Stimulated activated naive B cell treated with anti-CD40 and anti-IgM and Interleukin-4, amounts not matched to agents 10 μg/mL and 1 μg/mL and 100 μg/mL, for 72 hours (primary cell): Measurements from ENCODE around the gene AS3MT.
A peak's percentile ranks its signal among the peaks of the same experiment; 100 is the strongest.
"Not testable (repeated sequence)": the region's sequence is repeated elsewhere in the genome, so short reads cannot be mapped to it uniquely, and the experiment has no call there.

Experiments
- ATAC-seq, 2 donors: fragments of 150-1000 bp; cut with Tn5 transposase; replicated peaks; 2 replicates each; pipeline ENCODE4 v1.10.0; 2021; ENCODE audit warnings: moderate library complexity in 1 of 2
- DNase-seq: peaks from one replicate; pipeline ENCODE4 v3.0.0; 2021
- H3K27ac Mint-ChIP-seq: one replicate; pipeline ENCODE4 v1.8.0; 2022; ENCODE audit warnings: mild to moderate bottlenecking, mixed read lengths
- H3K27me3 Mint-ChIP-seq, 2 donors: one replicate each; pipeline ENCODE4 v1.8.0; 2022; ENCODE audit warnings: mixed read lengths in 2 of 2
- H3K36me3 Mint-ChIP-seq, 2 donors: one replicate each; pipeline ENCODE4 v1.8.0; 2022; ENCODE audit warnings: mixed read lengths in 2 of 2, mild to moderate bottlenecking in 1 of 2
- H3K4me1 Mint-ChIP-seq, 2 donors: one replicate each; pipeline ENCODE4 v1.8.0; 2022; ENCODE audit warnings: mixed read lengths in 2 of 2, mild to moderate bottlenecking in 1 of 2
- H3K4me3 Mint-ChIP-seq, 2 donors: one replicate each; pipeline ENCODE4 v1.8.0; 2022; ENCODE audit warnings: mild to moderate bottlenecking in 2 of 2, mixed read lengths in 2 of 2, moderate library complexity in 1 of 2
- H3K9me3 Mint-ChIP-seq, 2 donors: one replicate each; pipeline ENCODE4 v1.8.0; 2022; ENCODE audit warnings: mixed read lengths in 2 of 2, mild to moderate bottlenecking in 1 of 2

The AS3MT gene, protein sequence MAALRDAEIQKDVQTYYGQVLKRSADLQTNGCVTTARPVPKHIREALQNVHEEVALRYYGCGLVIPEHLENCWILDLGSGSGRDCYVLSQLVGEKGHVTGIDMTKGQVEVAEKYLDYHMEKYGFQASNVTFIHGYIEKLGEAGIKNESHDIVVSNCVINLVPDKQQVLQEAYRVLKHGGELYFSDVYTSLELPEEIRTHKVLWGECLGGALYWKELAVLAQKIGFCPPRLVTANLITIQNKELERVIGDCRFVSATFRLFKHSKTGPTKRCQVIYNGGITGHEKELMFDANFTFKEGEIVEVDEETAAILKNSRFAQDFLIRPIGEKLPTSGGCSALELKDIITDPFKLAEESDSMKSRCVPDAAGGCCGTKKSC

DNA sequence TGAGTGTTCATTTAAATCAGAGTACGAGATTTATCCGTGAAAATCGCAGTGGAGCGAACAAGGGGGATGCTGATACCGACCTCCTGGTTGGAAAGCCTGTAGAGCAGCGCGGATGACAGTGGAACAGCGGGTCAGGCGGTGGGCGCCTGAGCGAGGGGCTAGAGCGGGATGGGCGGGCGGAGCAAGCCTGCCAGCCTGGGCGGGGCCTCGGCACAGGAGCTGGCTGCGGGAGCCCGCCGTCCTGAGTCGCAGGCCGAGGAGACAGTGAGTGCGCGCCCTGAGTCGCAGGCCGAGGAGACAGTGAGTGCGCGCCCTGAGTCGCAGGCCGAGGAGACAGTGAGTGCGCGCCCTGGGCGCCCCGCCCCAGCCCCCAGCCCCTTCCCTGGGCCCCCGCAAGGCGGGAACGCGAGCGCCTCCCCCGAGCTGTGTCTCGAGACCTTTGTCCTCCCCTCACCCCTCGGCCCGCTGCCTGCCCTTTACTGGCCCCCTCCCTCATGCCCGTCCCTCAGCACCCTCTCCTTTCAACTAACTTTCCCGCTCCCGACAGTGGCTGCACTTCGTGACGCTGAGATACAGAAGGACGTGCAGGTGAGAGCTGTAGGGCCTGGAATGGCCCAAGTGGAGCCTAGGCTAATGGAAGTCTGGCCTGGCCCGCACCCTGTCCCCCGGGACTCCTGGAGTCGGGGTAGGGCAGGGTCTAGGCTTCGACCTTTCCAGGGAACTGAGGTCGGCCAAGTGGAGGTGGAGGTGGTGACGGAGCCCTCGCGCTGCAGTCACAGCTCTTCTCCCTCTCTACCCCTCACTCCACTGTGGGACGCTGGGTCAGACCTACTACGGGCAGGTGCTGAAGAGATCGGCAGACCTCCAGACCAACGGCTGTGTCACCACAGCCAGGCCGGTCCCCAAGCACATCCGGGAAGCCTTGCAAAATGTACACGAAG is at the start of gene AS3MT:
Gene AS3MT (plus strand): TSS at position 213 of the 941 bp plus-strand sequence. CDS start 123 bp downstream, at position 336.
- ATAC-seq = peak; percentile 80 to 81
- no peak within 1 kb of the TSS for H3K27ac Mint-ChIP-seq
- H3K27me3 Mint-ChIP-seq = peaks cover 21 to 33% of the 10 kb centered on the region in 2 donors
- peaks cover 8 to 11% of the 10 kb centered on the region in 2 donors for H3K4me1 Mint-ChIP-seq
- H3K9me3 Mint-ChIP-seq = no peaks in the 10 kb centered on the region
- peak within 1 kb of the TSS; percentile 79 to 85 for H3K4me3 Mint-ChIP-seq
- no peak for DNase-seq
- H3K36me3 Mint-ChIP-seq = peaks cover 2 to 3% of the 10 kb centered on the region in 2 donors

DNA sequence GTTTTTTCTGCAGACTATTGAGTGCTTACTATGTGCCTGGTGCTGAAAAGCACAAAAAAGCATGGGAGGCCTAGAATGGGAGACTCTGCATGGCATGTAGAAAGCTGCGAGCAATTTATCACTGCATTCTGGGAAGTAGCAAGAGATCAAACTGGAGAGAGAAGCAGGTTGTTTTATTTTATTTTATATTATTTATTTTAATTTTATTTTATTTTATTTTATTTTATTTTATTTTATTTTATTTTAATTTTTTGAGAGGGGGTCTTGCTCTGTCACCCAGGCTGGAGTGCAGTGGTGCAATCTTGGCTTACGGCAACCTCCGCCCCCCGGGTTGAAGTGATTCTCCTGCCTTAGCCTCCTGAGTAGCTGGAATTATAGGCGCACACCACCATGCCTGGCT is 49.3 kb upstream of the AS3MT start:
- peaks cover 7 to 25% of the 10 kb centered on the region in 2 donors for H3K4me1 Mint-ChIP-seq
- H3K27ac Mint-ChIP-seq, H3K4me3 Mint-ChIP-seq, H3K9me3 Mint-ChIP-seq, ATAC-seq, DNase-seq, H3K27me3 Mint-ChIP-seq: not testable (repeated sequence)
- peaks cover 7 to 14% of the 10 kb centered on the region in 2 donors for H3K36me3 Mint-ChIP-seq

DNA sequence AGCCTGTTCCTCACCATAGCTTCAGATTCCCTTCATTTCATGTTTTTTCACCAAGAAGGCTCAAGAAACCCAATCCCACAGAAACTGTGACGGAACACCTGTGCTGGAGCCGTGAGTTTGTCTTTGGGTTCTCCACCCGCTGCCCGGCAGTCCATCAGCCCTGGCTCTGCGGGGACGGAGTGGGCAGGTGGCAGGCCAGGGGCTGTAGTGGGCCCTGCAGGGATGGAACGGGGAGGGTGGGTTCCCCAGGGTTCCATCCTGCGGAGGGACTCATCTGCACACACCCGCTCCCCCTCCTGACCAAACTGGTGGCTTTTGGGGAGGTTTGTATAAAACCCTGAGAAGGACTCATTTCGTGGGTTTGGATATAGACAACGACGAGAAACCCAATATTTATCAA is 47.0 kb upstream of the AS3MT start:
- H3K36me3 Mint-ChIP-seq = no peaks in the 10 kb centered on the region
- DNase-seq = no peak
- H3K27ac Mint-ChIP-seq = no peak overlapping the region
- peaks cover 7 to 12% of the 10 kb centered on the region in 2 donors for H3K4me1 Mint-ChIP-seq
- ATAC-seq = no peak
- H3K9me3 Mint-ChIP-seq = no peaks in the 10 kb centered on the region
- H3K27me3 Mint-ChIP-seq = no peaks in the 10 kb centered on the region
- no peak overlapping the region for H3K4me3 Mint-ChIP-seq

DNA sequence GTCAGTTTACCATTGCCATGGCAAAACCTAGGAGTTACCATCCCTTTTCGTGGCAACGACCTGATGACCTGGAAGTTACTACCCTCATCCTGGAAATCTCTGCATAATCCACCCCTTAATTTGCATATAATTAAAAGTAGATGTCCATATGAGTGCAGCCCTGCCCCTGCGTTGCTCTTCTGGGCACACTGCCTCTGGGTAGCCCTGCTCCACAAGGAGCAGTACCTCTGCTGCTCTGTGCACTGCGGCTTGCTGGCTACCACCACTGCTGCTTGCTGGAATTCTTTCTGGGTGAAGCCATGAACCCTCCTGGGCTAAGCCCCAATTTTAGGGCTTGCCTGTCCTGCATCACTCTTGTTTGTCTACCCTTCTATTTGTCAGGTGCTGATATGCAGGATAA is 44.6 kb upstream of the AS3MT start:
- no peak for ATAC-seq
- H3K27me3 Mint-ChIP-seq = no peaks in the 10 kb centered on the region
- no peak overlapping the region for H3K27ac Mint-ChIP-seq
- H3K9me3 Mint-ChIP-seq = no peaks in the 10 kb centered on the region
- H3K4me3 Mint-ChIP-seq = no peak overlapping the region
- DNase-seq = no peak
- no peaks in the 10 kb centered on the region for H3K36me3 Mint-ChIP-seq
- no peaks in the 10 kb centered on the region for H3K4me1 Mint-ChIP-seq

DNA sequence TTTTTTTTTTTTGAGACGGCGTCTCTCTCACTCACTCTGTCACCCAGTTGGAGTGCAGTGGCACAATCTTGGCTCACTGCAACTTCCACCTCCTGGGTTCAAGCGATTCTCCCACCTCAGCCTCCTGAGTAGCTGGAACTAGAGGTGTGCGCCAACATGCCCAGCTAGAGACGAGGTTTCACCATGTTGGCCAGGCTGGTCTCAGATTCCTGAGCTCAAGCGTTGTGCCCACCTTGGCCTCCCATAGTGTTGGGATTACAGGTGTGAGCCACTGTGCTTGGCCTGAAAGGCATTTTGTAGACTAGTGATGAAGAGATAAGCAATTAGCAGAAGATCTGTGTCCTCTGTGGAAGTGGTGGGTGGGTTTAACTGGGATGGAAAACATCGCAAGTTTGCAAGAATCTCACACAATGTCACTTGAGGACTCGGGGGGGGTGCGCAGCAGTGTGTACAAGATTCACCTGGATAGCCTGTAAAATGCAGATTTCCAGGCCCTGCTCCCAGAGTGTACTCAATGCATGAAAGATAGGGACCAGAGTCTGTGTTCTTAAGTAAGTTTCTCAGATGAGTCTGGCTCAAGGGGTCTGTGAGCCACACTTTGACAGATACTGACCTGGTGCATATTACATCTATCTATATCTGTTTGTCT is 43.0 kb upstream of the AS3MT start:
- DNase-seq = no peak
- H3K4me1 Mint-ChIP-seq = no peaks in the 10 kb centered on the region
- H3K36me3 Mint-ChIP-seq = no peaks in the 10 kb centered on the region
- no peak overlapping the region for H3K27ac Mint-ChIP-seq
- no peaks in the 10 kb centered on the region for H3K27me3 Mint-ChIP-seq
- H3K4me3 Mint-ChIP-seq = no peak overlapping the region
- H3K9me3 Mint-ChIP-seq = no peaks in the 10 kb centered on the region
- ATAC-seq = no peak

DNA sequence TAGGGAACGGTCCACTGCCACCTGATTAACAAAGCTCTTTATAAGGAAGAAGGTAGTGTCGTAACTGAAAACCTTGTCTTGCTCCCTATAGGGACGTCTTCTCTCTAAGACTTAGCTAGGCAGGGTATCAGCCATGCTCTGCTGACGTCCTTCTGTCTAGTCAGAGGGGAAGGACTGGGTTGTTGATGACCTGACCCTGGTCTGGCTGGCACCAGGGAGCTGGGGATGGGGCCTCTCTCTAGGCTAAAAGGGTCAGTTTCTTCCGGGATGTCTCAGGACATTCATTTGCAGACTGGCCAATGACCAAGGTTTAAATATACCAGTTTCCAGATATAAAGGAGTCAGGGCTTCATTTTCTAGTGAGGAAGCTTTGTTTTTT is 41.7 kb upstream of the AS3MT start:
- no peaks in the 10 kb centered on the region for H3K27me3 Mint-ChIP-seq
- no peak for DNase-seq
- H3K4me1 Mint-ChIP-seq = no peaks in the 10 kb centered on the region
- no peaks in the 10 kb centered on the region for H3K9me3 Mint-ChIP-seq
- ATAC-seq = no peak
- no peak overlapping the region for H3K27ac Mint-ChIP-seq
- H3K36me3 Mint-ChIP-seq = no peaks in the 10 kb centered on the region
- no peak overlapping the region for H3K4me3 Mint-ChIP-seq

DNA sequence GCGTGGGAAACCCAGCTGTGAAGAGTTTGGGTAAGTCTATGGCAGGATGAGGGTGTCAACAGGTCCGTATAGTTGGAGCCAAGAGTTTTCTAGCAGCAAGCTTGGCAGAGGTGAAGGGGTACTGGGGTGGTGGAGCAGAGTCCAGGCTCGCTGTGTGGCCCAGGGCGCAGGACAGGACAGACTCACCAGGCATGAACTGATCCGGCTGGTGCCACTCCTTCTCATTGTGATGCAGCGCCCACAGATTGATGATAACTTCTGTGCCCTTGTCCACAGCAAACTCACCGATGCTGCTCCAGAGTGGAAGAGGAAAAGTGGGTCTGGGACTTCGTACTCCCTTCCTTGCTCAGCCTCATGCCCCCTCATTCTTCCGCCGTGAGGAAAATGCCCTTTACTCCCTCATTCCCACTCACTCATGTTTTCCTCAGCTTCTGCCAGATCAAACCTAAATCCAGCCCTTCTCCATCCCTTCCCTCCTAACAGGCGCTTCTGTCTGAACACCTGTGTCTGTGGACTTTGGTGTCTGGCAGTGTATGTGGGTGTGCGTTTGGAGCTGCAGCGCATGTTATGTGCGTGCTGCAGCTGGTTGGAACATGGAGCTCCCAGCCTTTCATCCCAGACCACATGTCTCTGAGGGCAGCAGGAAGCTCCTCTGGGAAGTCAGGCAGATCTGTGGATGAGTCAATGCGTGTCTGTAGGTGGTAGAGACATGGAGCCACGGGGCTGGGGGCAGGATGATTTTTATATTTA is 37.8 kb upstream of the AS3MT start:
- H3K27ac Mint-ChIP-seq = no peak overlapping the region
- DNase-seq (no peak), ATAC-seq (no peak)
- no peaks in the 10 kb centered on the region for H3K27me3 Mint-ChIP-seq
- H3K36me3 Mint-ChIP-seq = no peaks in the 10 kb centered on the region
- no peak overlapping the region for H3K4me3 Mint-ChIP-seq
- peaks cover 3 to 7% of the 10 kb centered on the region in 2 donors for H3K4me1 Mint-ChIP-seq
- no peaks in the 10 kb centered on the region for H3K9me3 Mint-ChIP-seq

DNA sequence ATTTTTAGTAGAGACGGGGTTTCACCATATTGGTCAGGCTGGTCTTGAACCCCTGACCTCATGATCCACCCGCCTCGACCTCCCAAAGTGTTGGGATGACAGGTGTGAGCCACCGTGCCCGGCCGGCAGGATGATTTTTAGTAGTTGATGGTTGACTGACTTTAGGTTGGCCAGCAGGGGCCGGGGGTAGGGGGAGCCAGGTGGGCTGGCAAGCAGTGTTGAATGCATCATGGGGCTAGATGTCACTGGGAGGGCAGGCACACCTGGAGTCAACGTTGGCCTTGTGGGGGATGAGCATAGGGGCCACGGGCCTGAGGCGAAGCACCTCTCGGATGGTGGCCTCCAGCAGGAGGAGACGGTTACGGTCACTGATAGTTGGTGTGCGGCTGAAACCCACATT is 37.0 kb upstream of the AS3MT start:
- Mint-ChIP-seq H3K9me3 (no peaks in the 10 kb centered on the region), H3K4me3 (no peak overlapping the region), H3K27me3 (no peaks in the 10 kb centered on the region), H3K36me3 (no peaks in the 10 kb centered on the region), H3K4me1 (peaks cover 3 to 7% of the 10 kb centered on the region in 2 donors), H3K27ac (peak overlapping the region; percentile 65)
- ATAC-seq (no peak), DNase-seq (no peak)

DNA sequence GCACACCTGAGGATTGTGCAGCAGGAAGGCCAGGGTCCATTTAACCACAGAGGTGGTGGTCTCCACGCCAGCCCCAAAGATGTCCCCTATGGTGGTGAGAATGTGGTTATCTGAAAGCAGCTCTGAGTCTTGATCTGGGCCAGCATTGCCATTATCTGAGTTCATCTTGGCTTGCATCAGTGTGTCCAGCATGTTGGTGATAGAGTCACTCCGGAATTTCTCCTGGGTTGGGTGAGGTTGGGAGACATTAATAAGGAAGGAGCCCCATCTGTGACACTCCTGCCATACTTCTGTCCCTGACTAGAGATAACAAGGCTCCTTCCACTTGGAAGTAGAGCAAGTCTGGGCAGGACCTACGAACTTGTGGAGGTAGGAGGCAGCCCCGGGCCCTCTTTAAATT is 36.3 kb upstream of the AS3MT start:
- no peaks in the 10 kb centered on the region for H3K27me3 Mint-ChIP-seq
- peaks cover 3 to 7% of the 10 kb centered on the region in 2 donors for H3K4me1 Mint-ChIP-seq
- H3K4me3 Mint-ChIP-seq = no peak overlapping the region
- DNase-seq = no peak
- no peak for ATAC-seq
- no peaks in the 10 kb centered on the region for H3K36me3 Mint-ChIP-seq
- no peak overlapping the region for H3K27ac Mint-ChIP-seq
- peaks cover under 1 to 2% of the 10 kb centered on the region in 2 donors for H3K9me3 Mint-ChIP-seq

DNA sequence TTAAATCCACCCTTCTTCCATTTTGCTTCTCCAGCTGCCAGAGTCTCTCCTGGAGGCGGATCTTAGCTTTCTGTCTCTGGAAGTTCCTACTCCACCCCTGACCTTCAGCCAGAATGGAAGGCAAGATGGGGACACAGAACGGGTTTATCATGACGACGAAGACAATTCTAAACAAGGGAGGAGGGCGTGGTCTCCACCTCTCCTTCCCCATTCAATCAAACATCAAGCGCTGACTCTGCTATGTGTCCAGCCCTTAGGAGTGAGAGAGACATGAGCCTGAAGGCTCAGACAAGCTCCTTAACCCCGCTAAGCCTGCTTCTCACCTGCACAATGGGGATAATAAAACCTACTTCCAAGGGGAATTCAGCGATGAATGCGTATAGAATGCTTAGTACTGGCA is 35.1 kb upstream of the AS3MT start:
- H3K4me1 Mint-ChIP-seq = peaks cover 3 to 7% of the 10 kb centered on the region in 2 donors
- H3K9me3 Mint-ChIP-seq = peaks cover 7% of the 10 kb centered on the region in 2 donors
- H3K36me3 Mint-ChIP-seq = no peaks in the 10 kb centered on the region
- H3K27me3 Mint-ChIP-seq = no peaks in the 10 kb centered on the region
- no peak overlapping the region for H3K27ac Mint-ChIP-seq
- H3K4me3 Mint-ChIP-seq = no peak overlapping the region
- ATAC-seq (no peak), DNase-seq (no peak)

DNA sequence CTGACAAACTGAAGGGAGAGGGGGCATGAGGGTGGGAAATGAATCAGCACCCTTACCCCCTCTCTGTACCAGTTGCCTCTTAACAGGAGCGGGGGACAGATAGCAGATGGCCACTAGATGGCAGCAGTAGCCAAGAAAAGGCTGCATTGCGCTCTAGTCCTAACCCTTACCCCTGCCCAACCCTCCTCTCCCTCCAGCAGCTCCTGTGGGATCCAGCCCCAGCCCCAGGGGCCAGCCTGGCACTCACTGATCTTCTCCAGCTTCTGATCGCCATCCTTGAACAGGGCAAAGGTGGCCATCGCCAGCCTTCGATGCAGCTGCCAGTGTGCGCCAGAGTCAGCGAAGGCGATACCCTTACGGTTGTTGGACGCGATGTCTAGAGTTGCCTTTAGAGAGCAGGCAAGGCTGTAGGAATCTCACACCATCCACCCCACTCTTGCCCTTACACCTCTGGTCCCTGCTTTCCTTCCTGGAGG is 34.2 kb upstream of the AS3MT start:
- peaks cover 3 to 7% of the 10 kb centered on the region in 2 donors for H3K4me1 Mint-ChIP-seq
- H3K9me3 Mint-ChIP-seq = peaks cover 7 to 8% of the 10 kb centered on the region in 2 donors
- H3K4me3 Mint-ChIP-seq = no peak overlapping the region

DNA sequence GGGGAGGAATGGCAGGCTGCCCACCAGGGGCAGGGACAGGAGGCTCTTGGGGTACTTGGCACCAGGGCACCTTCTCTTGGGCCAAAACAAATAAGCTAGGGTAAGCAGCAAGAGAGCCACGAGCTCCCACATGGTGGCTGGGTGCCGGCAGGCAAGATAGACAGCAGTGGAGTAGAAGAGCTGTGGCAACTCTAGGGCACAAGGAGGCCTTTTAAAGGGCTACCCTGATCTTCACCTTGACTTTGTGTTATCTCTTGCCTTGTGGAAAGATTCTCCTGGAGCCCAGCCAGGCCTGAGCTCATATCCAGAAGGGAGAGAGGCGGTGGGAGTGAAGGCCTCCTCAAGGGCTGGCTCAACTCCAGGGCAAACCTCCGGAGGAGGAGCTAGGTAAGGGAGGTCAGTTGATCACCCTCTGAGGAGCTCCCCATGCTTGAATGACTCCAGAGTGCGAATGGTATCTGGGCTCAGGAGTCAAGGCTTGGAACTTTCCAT is 32.0 kb upstream of the AS3MT start, which contains the start of gene CYP17A1:
Gene CYP17A1 (minus strand): TSS at position 184 of the 492 bp plus-strand sequence. CDS start 52 bp downstream, at position 132.
- no peak within 1 kb of the TSS for H3K4me3 Mint-ChIP-seq
- no peak within 1 kb of the TSS for H3K27ac Mint-ChIP-seq
- H3K36me3 Mint-ChIP-seq = no peaks in the 10 kb centered on the region
- peaks cover 0 to 18% of the 10 kb centered on the region in 2 donors for H3K27me3 Mint-ChIP-seq
- no peak for DNase-seq
- ATAC-seq = no peak
- H3K4me1 Mint-ChIP-seq = peaks cover 3 to 7% of the 10 kb centered on the region in 2 donors
- peaks cover 7 to 8% of the 10 kb centered on the region in 2 donors for H3K9me3 Mint-ChIP-seq

More for the DNA sequence above, 34.2 kb upstream of the AS3MT start:
- ATAC-seq = peak; percentile 100
- H3K27ac Mint-ChIP-seq = no peak overlapping the region
- no peaks in the 10 kb centered on the region for H3K36me3 Mint-ChIP-seq
- peaks cover 0 to 8% of the 10 kb centered on the region in 2 donors for H3K27me3 Mint-ChIP-seq
- DNase-seq = peak; percentile 60

DNA sequence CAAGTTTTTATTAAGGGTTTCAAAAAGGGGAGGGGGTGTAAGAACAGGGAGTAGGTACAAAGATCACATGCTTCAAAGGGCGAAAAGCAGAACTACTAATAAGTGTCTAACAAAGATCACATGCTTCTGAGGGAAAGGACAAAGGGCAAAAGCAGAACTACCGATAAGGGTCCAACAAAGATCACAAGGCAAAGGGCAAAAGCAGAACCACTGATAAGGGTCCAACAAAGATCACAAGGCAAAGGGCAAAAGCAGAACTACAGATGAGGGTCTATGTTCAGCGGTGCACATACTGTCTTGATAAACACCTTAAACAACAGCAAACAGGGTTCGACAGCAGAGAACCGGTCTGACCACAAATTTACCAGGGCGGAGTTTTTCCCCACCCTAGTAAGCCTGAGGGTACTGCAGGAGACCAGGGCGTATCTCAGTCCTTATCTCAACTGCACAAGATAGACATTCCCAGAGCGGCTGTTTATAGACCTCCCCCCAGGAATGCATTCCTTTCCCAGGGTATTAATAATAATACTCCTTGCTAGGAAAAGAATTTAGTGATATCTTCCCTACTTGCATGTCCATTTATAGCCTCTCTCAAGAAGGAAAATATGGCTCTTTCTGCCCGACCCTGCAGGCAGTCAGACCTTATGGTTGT is 30.9 kb upstream of the AS3MT start:
- H3K27me3 Mint-ChIP-seq = peaks cover 8 to 18% of the 10 kb centered on the region in 2 donors
- H3K9me3 Mint-ChIP-seq, H3K4me1 Mint-ChIP-seq, H3K27ac Mint-ChIP-seq, DNase-seq, H3K36me3 Mint-ChIP-seq, ATAC-seq, H3K4me3 Mint-ChIP-seq: not testable (repeated sequence)
